Measurements from ENCODE around the gene VSTM1.
"Not testable (repeated sequence)": the region's sequence is repeated elsewhere in the genome, so short reads cannot be mapped to it uniquely, and the experiment has no call there.

VSTM1 gene, protein sequence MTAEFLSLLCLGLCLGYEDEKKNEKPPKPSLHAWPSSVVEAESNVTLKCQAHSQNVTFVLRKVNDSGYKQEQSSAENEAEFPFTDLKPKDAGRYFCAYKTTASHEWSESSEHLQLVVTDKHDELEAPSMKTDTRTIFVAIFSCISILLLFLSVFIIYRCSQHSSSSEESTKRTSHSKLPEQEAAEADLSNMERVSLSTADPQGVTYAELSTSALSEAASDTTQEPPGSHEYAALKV

DNA sequence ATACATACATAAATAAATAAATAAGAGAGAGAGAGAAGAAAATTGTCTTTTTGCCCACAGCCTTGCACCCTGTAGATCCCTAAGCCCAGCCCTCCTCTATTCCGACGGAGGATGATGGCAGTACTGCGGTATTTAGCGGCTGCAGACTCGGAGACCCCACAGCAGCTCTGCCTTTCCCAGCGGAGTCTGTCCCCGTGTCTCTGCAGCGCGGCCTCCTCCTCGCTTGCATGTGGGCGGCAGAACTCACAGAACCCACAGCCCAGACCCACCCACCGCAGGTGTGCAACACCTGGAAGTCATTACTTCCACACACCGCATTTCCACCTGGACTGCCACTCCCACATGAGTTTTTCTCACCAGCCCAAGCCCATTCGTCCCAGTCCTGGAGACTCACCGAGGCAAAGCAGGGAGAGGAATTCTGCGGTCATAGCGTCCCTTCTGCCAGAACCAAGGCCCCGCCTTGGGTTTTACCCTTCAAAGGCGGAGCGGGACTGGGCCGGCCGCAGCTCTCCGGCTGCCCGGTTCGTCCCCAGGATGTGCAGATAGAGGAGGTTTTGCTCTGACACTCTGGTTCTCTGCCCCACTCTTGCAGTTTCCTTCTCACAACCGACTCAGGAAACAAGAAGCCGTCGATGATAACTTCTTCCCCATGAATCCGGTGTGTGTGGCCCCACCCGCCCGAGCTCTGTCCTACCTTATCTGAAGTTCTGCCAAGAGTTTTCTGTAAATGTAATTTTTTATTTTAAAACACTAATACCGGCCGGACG is at the start of gene VSTM1:
VSTM1 (minus strand) TSS at position 548 of the 767 bp plus-strand sequence; CDS start at position 428, 120 bp downstream.
- no peak for DNase-seq

DNA sequence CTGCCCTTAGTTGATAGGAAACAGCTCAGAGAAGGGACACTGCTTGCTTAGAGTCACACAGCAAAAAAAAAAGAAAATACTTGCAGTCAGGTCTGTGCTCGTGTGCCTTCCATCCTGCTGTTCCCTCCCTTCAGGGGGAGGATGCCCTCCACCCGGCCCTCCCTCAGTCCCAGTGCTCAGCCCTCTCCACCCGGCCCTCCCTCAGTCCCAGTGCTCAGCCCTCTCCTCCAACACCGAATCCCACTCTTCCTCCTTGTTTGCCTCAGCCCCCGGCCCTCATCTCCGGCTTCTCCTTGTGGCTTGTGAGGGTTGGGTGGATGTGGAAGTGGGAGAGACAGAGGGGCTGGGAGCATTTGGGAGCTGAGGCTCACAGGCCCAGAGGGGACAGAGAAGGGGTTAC is 46.0 kb upstream of the VSTM1 start:
- no peak for DNase-seq

DNA sequence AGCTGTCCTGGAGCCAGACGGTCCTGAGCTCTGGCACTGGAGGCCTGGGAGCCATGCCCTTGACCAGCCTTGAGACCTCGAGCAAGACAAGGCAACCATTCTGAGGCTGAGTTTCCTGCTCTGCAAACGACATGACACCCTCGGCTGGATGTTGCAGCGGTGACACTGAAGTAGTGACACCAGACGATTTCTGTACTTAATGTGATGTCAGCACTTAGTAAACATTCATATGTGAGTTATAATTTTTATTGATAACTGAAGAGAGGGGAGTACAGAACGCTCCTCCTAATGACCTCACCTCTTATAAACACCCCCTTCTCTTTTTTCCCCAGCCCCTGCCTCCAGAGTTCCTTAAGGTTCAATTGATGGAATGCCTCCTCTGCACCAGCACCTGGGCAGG is 44.8 kb upstream of the VSTM1 start:
- no peak for DNase-seq

DNA sequence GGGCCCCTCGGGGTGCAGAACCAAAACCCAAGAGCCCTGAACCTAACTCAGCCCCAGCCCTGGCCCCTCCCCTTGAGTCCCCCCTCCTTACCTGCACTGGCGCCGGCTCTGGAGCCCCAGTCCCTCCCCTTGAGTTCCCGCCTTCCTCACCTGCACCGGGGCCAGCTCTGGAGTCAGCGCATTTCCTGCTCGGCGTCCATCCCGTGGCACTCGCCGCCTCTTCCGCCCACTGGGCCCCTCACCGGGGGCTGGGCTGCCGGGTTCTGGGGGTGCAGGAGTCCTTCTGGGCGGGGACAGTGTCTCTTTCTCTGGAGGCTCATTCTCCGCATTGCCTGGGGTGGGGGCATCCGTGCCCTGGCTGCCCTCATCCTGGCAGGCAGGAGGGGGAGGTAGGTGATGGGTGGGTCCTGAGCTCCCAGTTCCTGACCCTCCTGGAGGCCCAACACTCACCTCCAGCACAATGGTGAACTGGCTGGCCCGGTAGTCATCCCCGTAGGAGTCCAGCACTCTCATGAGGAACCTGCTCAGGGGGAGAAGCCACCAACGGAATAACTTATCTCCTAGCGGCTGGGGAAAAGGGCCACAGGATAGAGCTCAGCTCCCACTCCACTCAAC is 44.3 kb upstream of the VSTM1 start:
- DNase-seq: no peak

DNA sequence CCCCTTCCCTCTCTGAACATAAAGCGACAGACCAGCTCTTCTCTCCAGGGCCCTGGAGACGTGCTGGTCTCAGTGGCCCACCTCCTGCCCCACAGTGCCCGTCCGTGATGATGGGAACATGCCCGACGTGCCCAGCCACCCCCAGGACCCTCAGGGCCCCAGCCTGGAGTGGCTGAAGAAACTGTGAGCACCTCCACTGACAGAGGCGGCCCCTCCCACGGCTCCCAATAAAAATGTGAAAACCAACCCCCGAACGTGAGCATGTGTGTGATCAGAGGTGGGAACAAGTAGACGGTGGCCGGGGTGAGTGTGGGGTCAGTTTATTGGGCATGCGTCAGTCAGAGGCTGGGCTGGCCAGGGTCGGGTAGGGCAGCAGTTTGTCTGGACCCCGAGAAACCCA is 43.0 kb upstream of the VSTM1 start:
- DNase-seq: no peak

DNA sequence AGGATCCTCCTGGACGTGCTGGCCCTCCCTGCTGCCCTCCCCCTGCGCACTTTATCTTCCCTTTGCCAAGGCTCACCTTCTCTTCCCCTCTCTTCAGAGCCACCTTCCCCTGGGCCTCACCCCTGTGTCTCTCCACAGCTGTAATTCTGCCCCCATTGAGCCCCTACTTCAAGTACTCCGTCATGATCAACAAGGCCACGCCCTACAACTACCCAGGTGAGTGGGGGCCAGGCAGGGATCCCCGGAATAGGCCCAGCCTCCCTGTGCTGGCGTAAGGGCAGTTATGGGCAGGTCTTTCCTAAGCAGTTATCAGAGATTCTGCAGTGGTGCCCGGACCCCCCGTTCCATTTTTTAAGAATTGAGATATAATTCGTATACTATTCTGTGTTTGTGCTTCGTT is 42.1 kb upstream of the VSTM1 start:
- no peak for DNase-seq

DNA sequence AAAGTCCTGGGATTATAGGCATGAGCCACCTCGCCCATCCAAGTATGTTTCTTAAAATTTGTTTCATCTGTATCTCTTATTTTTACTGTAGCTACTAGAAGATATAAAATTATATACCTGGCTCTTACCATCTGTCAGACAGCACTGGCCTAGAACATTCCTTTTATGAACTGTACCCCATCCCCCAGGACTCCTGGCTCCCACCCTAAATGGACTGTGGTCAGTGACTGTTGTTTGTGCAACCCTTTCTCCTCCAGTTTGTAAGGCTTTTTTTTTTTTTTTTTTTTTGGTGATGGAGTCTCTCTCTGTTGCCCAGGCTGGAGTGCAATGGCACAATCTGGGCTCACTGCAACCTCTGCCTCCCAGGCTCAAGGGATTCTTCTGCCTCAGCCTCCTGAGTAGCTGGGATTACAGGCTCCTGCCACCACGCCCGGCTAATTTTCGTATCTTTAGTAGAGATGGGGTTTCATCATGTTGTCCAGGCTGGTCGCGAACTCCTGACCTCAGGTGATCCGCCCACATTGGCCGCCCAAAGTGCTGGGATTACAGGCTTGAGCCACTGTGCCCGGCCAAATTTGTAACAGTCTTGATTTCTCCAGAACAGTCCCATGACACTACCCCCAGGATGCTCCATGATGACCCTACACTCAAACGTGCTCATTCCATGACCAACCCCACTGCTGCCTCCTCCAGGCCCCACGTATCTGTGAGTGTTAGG is 41.5 kb upstream of the VSTM1 start:
- no peak for DNase-seq

DNA sequence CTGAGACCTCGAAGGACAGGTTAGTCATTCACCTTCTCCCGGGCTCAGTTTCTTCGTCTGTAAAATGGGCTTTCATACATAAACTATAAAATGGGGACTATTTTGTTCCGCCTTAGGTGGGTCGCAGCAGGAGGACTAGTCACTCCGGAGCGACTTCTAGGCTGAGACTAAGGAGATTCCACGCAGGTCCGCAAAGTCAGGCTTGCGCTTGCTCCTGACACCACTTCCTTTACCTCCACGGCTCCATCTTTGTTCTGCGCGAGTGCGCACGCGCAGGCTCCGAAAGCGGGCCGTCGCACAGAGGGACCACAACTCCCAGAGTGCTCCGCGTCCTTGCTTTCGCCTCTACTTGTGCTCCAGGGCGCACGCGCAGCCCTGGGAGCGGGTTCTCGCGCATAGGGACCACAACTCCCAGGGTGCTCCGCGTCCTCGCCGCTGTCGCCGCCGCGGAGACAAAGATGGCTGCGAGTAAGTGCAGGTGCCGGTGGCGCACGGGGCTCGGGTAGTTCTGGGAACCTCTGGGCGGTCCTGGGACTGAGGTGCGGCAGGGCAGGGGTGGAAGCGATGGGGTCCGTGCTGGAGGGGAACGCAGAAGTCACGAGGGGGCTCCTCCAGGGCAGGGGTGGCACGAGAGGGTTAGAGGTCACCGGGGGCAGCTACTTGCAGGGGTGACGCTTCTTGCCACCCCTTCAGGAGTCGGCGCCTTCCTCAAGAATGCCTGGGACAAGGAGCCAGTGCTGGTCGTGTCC is 38.9 kb upstream of the VSTM1 start, which contains the start of gene NDUFA3:
NDUFA3 (plus strand) TSS at position 435 of the 749 bp plus-strand sequence; CDS start at position 459, 24 bp downstream.
- peak; percentile 90 for DNase-seq

DNA sequence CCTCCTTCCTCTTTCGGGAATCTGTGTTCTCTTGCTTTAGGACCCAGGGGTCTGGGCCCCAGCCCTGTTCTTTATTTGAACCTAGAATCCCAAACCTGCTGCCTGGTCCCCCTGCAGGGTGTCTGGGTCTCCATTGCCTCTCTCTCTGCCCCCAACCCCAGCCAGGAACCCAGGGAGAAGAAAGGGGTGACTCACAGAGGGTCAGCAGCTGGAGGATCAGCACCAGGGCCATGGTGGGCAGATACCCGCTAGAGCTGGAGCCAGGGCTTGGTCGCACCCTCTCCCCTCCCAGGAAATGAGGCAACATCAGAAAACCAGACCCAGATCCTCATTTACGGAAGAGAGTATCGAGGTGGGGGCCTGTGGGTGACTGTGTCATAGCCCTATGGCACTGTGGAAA is 36.9 kb upstream of the VSTM1 start, which contains the start of gene OSCAR:
OSCAR (minus strand) TSS at position 243 of the 400 bp plus-strand sequence; CDS start at position 232, 11 bp downstream.
- DNase-seq: no peak

DNA sequence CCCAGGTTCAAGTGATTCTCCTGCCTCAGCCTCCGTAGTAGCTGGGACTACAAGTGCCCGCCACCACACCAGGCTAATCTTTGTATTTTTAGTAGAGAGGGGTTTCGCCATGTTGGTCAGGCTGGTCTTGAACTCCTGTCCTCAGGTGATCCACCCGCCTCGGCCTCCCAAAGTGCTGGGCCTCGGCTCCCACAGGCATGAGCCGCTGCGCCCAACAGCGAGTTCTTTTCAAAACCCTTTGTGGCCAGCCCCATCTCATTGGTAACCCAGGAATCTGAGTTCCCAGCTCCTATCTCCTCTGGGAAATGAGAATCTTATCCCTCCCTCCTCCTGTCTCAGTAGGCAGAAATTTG is 36.2 kb upstream of the VSTM1 start:
- not testable (repeated sequence) for DNase-seq

DNA sequence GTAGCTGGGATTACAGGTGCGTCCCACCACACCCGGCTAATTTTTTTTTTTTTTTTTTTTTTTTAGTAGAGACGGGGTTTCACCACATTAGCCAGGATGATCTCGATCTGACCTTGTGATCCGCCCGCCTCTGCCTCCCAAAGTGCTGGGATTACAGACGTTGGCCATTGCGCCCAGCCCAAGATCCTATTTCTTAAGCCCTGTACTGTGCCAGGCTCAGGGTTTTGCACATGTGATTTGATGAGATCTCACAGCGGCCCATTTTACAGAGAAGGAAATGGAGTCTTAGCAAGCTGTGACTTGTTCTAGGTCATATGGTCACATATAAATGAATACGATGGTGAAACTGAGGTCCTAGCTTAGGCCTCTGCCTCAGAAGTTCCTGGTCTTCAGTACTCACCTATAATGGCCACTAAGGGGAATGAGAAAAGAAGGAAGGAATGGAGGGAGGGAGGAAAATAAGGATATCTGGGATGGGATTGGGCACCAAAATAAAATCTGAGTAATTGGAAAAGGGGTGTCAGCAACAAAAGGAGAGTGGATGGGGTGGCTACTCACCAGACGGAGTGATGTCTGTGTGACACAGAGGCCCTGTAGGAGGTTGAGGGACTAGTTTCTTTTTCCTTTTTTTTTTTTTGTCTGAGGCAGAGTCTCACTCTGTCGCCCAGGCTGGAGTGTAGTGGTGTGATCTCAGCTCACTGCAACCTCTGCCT is 35.6 kb upstream of the VSTM1 start:
- no peak for DNase-seq

DNA sequence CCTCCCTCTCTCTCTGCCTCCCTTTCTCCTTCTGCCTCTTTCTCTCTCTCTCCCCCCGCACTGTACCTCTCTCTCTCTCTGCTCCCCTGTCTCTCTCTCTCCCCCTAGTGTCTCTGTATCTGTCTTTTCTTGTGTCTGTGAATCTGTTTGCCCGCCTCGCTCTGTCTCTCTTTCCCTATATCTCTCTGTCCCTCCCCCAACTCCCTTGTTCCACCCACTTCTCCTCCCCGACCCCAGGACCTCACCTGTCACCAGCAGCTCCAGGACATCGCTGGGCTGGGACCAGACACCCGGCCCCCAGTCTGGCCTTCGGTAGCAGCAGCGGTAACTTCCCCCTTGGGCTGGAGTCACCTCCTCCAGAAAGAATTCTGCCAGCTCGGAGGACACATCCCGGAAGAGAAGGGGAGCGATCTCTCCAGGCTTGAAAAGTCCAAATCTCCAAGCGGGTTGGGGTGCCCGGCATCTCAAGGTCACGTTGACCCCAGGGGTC is 33.0 kb upstream of the VSTM1 start:
- no peak for DNase-seq

DNA sequence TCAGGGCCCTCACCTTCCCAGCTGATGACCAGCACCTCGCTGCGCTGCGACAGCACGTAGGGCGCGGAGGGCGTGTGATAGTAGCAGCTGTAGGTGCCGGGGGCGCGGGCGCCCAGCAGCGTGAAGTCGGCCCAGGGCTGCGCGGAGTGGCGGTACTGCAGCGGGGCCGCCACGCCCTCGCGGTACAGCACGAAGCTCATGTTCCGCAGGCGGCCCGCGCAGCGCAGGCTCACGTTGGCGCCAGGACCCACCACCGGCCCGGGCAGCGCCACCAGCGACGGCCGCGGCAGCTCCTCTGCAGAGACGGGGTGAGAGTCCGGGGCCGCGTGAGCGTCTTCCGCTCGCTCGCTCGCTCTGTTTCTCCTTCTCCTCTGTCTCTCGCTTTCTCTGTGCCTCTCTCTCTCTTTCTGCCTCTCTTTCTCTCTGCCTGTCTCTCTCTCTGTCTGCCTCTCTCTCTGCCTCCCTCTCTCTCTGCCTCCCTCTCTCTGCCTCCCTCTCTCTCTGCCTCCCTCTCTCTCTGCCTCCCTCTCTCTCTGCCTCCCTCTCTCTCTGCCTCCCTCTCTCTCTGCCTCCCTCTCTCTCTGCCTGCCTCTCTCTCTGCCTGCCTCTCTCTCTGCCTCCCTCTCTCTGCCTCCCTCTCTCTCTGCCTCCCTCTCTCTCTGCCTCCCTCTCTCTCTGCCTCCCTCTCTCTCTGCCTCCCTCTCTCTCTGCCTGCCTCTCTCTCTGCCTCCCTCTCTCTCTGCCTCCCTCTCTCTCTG is 32.3 kb upstream of the VSTM1 start:
- DNase-seq: not testable (repeated sequence)

DNA sequence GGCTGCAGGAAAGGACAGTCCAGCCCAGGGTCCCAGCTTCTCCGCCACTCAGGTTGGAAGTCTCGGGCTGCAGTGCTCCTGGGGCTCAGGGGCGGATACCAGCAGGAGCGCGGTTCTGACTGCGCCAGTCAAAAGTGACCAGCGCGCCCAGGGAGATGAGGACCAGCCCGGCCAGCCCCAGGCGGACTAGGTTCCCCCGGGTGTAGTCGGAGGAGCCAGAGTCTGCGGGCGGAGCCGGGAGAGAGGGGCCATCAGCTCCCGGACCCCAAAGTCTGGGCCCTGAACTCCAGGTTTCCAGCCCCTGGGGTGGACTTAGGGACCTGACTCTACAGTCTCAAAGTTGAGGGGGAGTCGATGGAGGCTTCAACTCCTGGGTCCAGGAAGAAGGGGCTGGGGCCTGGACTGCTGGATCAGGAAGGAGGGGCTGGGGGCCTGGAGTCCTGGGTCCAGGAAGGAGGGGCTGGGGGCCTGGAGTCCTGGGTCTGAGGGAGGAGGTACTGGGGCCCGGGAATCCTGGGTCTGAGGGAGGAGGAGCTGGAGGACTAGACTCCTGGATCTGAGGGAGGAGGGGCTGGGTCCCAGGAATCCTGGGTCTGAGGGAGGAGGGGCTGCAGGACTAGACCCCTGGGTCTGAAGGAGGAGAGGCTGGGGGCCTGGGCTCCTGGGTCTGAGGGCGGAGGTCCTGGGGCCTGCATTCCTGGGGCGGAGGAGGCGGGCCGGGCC is 31.6 kb upstream of the VSTM1 start:
- no peak for DNase-seq

DNA sequence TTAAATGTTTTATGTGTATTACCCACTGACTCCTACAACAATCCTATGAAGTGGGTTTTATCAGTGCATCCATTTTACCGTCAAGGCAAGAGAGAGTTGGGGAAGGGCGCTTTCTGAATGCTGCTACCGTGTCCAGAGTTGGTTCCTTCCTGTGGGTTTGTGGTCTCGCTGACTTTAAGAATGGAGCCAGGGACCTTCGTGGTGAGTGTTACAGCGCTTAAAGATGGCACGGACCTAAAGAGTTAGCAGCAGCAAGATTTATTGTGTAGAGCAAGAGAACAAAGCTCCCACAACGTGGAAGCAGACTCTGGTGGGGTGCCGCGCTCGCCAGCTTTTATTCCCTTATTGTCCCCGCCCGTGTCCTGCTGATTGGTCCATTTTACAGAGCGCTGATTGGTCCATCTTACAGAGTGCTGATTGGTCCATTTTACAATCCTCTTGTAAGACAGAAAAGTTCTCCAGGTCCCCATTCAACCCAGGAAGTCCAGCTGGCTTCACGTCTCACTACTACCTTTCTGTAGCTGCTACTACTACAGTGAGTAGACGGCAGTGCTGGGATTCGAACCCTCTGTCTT is 30.8 kb upstream of the VSTM1 start:
- DNase-seq: no peak

DNA sequence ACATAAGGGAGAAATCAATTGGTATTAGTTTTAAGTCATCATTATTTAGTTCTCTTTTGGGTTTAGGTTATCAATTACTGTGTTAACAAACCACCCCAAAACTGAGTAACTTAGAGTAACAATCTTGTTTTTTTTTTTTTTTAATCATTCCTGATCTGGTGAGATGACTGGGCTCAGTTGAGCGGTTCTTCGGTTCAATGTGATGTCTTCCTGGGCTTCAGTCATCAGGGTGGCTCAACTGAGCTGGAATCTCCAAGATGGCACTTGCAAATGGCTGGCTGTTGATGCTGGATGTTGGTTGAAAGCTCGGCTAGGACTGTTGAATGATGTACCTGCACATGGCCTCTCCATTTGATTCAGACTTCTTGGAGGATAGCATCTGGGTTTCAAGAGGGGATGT is 20.7 kb upstream of the VSTM1 start:
- no peak for DNase-seq

DNA sequence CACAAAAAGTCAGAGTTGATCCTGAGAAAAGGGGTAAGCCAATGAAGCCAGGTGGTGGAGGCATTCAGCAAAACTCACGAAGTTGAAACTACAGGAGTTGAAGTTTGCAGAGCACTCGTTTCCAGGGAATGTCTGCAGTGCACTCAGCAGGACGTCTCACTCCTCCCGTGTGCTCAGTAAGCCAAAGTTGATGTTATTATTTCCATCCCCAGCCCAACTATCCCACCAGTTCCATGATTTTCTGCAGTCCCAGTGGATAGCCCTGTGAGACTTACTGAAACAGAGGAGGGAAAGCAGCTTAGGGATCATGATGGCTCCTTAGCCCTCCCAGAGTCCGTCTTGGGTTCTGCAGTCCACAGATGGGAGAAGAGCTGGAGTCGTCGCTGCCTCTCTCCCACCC is 17.3 kb upstream of the VSTM1 start, which contains the start of gene TARM1:
TARM1 (minus strand) TSS at position 334 of the 400 bp plus-strand sequence; CDS start at position 309, 25 bp downstream.
- no peak for DNase-seq

DNA sequence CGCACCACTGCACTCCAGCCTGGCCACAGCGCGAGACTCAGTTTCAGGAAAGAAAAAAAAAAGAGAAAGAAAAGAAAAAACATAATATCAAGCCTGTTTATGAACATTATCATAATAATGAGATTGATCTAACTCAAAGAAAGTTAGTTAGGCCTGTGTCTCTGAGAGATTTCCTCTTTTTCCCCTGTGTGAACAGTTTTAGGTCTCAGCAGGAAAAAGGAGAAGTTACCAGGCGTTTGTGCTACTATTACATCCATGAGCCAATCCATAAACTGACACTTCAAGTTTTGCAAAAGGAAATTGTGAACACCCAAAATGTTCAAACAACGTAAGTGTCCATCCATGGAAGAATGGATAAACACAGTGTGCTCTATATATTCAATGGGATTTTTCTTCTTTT is 13.6 kb upstream of the VSTM1 start:
- DNase-seq: no peak

DNA sequence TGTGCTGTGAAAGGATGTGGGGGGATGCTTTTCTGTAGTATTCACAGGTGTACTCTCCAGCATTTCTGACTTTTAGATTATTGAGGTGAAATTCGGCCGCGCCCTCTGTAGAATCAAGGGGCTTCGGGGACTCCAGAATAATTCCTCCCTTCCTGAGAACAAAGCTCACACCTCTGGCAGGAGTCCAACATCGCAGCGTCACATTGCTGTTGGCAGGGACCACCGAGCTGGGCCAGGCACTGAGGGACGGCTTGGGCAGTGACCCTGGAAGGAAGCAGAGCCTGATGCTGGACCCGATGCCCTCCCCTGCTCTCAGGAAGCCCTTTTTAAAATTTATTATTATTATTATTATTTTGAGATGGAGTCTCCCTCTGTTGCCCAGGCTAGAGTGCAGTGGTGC is 11.2 kb upstream of the VSTM1 start:
- no peak for DNase-seq

DNA sequence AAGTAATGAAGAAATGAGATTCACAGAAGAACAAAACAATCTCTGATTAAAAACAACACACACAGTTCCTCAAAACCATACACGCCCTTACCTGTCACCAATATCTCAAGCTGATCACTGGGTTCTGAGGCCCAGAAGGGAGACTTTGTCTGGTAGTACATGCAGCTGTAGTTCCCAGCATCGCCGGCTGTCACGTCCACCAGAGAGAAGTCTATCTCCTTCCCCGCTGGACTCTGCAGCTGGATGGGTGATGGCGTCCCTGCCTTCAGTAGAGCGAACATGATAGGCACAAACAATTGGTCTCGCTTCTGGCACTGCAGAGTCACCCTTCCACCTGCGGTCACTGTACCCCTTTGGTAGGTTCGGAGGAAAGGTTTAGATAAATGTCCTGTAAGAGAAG is 10.1 kb upstream of the VSTM1 start:
- no peak for DNase-seq
